Choroid plexus epithelial cell (primary cell): Measurements from ENCODE around the gene LYPD3.

Source experiments
- DNase-seq: peaks from one replicate; pipeline ENCODE4 v3.0.0-alpha.2; 2010; ENCODE audit warnings: low read depth
- H3K4me3 ChIP-seq: 2 replicates; pipeline ENCODE4 v1.5.1; 2011; ENCODE audit warnings: low read depth, mild to moderate bottlenecking, control low read depth, low read length, moderate library complexity
- CTCF ChIP-seq: conservative IDR thresholded peaks from 2 replicates; pipeline ENCODE4 v1.5.1; 2011; ENCODE audit warnings: low read depth, mild to moderate bottlenecking, control low read depth, inconsistent platforms, low read length, moderate library complexity

Gene LYPD3

GRCh38 chr19:43423779-43424178 is 41.6 kb downstream of the LYPD3 start:
- TF ChIP-seq CTCF, result no peak
- DNase-seq, result no peak
- H3K4me3 ChIP-seq, result no peak overlapping the region

DNA sequence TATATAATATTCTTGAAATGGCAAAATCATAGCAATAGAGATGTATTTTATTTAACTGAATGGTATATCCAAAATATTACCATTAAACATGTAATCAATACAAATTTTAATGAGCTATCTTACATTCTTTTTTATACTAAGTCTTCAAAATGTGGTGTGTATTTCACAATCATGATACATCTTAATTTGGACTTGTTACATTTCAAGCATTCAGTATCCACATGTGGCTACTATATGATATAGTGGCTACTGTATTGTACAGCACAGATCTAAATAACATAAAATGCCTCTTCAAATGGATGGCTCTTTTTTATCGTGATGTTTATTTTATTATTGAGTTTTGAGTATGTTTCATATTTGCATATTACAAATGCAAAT is 42.7 kb downstream of the LYPD3 start:
- no peak for DNase-seq
- H3K4me3 ChIP-seq, result no peak overlapping the region
- TF ChIP-seq CTCF, result no peak

GRCh38 chr19:43422000-43422688 is 43.3 kb downstream of the LYPD3 start:
- H3K4me3 ChIP-seq, result no peak overlapping the region
- TF ChIP-seq CTCF, result no peak
- no peak for DNase-seq

DNA sequence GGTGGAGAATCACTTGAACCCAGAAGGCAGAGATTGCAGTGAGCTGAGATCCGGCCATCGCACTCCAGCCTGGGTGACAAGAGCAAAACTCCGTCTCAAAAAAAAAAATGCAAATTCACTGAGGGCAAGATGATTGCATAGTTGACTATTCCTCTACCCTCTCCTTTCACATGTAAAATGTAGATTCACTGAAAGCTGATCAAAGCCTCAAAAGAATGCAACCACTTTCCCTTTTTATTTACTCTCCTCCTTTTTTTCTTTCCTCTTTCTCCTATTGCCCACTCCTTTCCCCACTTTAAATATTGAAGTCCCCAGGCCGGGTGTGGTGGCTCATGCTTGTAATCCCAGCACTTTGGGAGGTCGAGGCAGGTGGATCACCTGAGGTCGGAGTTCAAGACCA is 44.5 kb downstream of the LYPD3 start:
- H3K4me3 ChIP-seq, result no peak overlapping the region
- DNase-seq, result no peak
- TF ChIP-seq CTCF, result no peak

- no peak for TF ChIP-seq CTCF
- DNase-seq, result no peak
- no peak overlapping the region for H3K4me3 ChIP-seq
Measured at GRCh38 chr19:43416951-43417623, 48.3 kb downstream of the LYPD3 start.

DNA sequence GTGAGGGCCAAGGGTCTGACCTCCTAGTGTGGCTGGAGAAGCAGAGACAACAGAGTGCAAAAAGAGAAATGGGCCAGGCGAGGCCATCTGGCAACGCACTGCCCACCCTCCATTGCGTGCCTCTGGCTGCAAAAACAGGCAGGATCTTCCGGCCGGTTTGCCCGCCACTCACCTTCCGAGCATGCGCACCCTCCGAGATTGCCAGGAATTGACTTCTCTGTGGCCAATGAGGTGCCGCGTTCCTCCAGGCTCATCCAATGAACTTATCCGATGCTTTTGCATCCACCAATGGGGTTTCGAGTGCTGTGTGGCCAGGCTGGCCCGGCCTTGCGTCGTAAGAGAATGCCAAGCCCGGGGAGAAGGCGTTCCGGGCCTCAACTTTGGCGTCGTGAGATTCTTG is 50.9 kb downstream of the LYPD3 start, which contains the start of gene TEX101:
TSS of gene TEX101 (plus strand) at position 337 of the 400 bp plus-strand sequence. CDS start 1,030 bp downstream, outside the sequence.
- DNase-seq, result no peak
- no peak within 1 kb of the TSS for H3K4me3 ChIP-seq
- no peak for TF ChIP-seq CTCF

DNA sequence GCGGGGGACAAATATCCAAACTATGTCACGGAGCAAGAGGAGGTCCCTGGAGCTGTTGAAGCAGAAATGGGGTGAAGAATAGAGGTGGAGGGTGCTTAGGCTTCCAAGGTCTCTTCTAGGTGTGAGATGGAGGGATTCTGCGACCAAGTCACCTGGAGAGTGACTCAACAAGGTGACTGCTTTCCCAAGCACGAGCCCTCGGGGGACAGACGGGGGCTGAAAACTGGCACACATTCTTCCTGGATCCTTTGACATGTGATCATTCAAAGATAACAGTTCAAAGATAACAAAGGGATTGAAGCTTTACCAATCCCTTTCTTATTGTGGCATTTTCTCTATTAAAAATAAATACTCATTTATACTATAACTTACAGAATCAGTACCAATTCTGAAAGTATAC is 53.0 kb downstream of the LYPD3 start:
- no peak for TF ChIP-seq CTCF
- no peak overlapping the region for H3K4me3 ChIP-seq
- DNase-seq, result no peak
